Activated CD8-positive, alpha-beta memory T cell treated with anti-CD3 and anti-CD28 coated beads for 36 hours (primary cell): ENCODE results near the gene DNASE2B. TPM values are rescaled to one million over a fixed set of nuclear protein-coding genes. Genes with fewer than 3 reads are reported as not detected.
"Not testable (repeated sequence)": the region's sequence is repeated elsewhere in the genome, so short reads cannot be mapped to it uniquely, and the experiment has no call there.

Experiments
- CTCF ChIA-PET: fragments of 350-600 bp; sonication (Branson Sonifier 250); formaldehyde crosslinking; loops from one replicate; lab custom pipeline; 2021; ENCODE audit warnings: antibody characterized with exemption; lab: Charles Lee
- POLR2A ChIA-PET: fragments of 350-600 bp; sonication (Branson Sonifier 250); formaldehyde crosslinking; loops from one replicate; lab custom pipeline; 2021; ENCODE audit warnings: antibody characterized with exemption; lab: Charles Lee
- total RNA-seq, 2 experiments: library from RNA; stranded (reverse); gene quantifications; one replicate each; pipeline ENCODE4 v1.2.3, GENCODE V29; 2021

DNASE2B gene
- total RNA-seq, 2 experiments from 2014 or later, result not detected

DNA sequence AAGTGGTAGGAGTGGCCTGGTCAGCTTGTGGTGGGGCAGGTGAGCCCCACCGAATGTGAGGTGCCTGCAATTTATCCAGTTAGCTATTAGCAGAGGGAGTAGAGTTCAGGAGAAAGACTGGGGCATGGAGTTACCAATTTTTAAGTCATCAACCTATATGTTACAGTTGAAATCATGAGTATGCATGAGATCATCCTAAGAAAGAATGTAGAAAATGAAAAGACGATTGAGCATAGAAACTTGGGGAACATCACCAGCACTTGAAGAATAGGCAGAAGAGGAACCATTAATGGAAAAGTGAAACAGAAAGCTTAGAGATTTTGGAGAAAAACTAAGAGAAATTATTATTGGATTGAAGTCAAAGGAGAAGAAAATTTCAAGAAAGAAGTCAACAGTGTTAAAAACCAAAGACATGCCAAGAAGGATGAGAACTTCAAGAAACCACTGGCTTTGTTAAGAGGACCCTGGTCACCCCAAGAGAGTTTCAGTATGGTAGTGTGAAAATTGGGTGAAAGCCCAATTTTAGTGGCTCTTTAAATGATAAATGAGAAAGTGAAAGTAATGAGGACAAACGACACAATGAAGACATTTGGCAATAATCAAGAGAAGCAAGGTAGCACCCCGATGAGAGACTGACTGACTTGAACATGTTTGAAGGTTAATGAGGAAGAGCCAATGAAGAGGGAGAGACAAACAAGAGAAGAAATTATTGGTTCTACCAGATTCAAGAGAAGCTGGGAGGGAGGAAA, 36.7 kb downstream of the DNASE2B start:
- ChIA-PET CTCF (interaction anchor here (0.7 to 2.9 kb wide), 9 partner anchors 25 to 463 kb away, joined by 3 to 23 read pairs (median 3); no protein-coding TSS in a partner anchor), POLR2A (interaction anchor here (0.7 kb wide), 1 partner anchor 977 kb away, joined by 4 read pairs; no protein-coding TSS in a partner anchor)

DNA sequence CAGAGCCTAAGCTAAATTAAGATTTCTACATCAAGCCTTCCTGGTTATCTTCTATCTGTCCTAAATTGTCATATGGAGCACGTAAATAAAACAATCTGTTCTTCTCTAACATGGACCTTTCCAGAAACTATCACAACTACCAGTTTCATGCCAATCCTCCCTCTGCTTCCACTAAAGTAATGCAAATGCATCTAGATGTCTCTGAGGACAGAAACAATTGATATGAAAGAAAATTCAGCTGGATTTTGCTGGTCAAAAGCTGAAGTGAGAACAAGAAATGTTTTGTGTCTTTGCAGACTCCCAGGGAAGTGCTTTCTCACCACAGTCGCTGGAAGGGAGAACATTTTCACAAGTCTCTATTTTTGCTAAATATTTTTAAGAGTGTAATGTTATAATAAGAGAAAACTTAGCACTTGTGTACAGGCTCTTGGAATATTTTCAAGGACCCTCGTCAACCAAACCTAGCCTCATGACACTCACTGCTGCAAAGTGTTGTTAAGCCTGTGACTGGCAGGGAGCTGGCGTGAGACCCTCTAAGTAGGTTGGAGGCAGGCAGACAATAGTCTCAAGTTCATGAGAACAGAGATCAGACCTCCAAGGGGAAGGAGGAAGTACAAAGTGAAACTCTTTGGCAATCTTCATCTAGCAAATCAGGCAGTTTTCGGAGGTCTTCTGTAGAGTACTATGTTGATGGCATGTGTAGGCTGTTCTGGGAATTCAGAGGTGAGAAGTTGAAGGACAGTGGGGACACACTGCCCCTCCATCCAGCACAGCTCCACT, 38.8 kb downstream of the DNASE2B start:
- CTCF ChIA-PET, result interaction anchor here (2.6 kb wide), 1 partner anchor 335 kb away, joined by 10 read pairs; no protein-coding TSS in a partner anchor

DNA sequence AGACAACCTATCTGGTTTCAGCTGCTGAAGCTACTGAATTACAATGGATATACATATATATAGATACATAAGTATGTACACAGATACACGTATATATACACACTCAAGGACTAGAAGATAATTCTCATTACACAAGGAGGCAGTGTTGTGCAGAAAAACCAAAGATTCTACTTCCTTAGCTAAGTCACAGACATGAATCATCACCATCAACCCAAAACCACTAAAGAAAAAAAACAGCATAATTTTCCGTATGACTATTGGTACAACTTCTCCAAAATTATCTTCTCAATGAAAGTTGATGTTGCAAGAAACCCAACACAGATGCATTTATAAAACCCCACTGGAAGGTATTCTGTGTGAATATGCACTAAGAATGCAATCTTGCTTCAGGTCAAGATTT, 44.0 kb downstream of the DNASE2B start:
- ChIA-PET CTCF (interaction anchor here (0.6 to 2.0 kb wide), 19 partner anchors 14 to 340 kb away, joined by 3 to 13 read pairs (median 4); partner anchors contain the start of genes GNG5 and SPATA1), POLR2A (interaction anchor here (0.5 to 2.1 kb wide), 2 partner anchors 44 to 131 kb away, joined by 3 to 6 read pairs; partner anchors contain the start of gene CTBS)

More for the DNA sequence above, 38.8 kb downstream of the DNASE2B start:
- POLR2A ChIA-PET, result no interaction called here

DNA sequence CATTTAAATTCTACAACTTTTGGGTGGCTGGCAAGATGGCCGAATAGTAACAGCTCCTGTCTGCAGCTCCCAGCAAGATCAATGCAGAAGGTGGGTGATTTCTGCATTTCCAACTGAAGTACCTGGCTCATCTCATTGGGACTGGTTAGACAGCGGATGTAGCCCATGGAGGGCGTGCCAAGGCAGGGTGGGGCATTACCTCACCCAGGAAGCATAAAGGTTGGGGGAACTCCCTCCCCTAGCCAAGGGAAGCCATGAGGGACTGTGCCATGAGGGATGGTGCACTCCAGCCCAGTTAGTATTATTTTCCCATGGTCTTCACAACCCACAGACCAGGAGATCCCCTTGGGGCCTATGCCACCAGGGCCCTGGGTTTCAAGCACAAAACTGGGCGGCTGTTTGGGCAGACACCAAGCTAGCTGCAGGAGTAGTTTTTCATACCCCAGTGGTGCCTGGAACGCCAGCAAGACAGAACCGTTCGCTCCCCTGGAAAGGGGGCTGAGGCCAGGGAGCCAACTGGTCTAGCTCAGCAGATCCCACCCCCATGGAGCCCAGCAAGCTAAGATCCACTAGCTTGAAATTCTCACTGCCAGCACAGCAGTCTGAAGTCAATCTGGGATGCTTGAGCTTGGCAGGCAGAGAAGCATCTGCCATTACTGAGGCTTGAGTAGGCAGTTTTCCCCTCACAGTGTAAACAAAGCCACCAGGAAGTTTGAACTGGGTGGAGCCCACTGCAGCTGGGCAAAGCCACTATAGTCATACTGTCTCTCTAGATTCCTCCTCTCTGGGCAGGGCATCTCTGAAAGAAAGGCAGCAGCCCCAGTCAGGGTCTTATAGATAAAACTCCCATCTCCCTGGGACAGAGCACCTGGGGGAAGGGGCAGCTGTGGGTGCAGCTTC, 44.7 kb downstream of the DNASE2B start:
- POLR2A ChIA-PET, result interaction anchor here (2.1 kb wide), 1 partner anchor 131 kb away, joined by 6 read pairs; the partner anchor contains the start of gene CTBS
- CTCF ChIA-PET, result interaction anchor here (0.7 to 2.0 kb wide), 17 partner anchors 20 to 339 kb away, joined by 3 to 13 read pairs (median 4); partner anchors contain the start of genes GNG5 and SPATA1

DNA sequence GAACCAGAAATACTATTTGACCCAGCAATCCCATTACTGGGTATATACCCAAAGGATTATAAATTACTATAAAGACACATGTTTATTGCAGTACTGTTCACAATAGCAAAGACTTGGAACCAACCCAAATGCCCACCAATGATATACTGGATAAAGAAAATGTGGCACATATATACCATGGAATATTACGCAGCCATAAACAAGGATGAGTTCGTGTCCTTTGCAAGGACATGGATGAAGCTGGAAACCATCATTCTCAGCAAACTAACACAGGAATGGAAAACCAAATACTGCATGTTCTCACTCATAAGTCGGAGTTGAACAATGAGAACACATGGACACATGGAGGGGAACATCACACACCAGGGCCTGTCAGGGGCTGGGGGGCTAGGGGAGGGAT, 50.4 kb downstream of the DNASE2B start:
- POLR2A ChIA-PET, CTCF ChIA-PET: not testable (repeated sequence)

DNA sequence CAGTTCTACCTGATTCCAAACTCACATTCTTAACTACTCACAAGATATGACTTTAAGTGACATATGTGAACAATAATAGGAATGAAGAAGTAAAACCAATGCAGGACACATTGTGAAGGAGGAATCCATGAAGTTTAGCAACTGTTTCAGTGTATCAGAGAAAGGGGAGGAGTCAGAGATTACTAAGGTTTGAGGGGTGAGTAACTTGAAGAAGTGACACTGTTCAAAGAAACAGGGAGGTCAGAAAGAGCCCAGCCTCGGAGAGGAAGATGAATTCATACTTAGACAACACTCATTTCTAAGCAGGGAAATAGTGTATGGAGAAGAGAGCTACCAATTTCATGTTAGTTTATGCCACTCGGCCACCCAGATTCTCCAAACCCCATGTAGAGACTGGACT, 52.6 kb downstream of the DNASE2B start:
- ChIA-PET CTCF (interaction anchor here (1.3 kb wide), 1 partner anchor 321 kb away, joined by 3 read pairs; no protein-coding TSS in a partner anchor), POLR2A (no interaction called here)

DNA sequence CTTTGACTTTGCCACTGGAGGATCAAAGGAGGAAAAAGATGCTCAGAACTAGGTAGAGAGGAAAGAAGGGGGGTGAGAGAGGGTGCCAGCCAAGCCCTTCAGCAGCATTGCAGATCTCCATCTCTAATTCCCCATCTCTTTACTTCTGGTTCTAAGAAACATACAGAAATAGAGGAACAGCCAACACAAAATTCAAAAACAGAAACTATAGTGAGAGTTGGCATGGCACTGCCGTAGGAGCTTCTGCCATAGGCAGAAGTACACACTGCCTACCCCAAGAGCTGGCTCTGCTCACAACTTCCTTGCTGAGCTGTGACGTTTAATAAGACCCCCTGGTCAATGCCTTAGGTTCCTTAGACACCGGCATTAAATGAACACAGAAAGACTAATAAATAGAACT, 54.2 kb downstream of the DNASE2B start:
- POLR2A ChIA-PET, result no interaction called here

DNA sequence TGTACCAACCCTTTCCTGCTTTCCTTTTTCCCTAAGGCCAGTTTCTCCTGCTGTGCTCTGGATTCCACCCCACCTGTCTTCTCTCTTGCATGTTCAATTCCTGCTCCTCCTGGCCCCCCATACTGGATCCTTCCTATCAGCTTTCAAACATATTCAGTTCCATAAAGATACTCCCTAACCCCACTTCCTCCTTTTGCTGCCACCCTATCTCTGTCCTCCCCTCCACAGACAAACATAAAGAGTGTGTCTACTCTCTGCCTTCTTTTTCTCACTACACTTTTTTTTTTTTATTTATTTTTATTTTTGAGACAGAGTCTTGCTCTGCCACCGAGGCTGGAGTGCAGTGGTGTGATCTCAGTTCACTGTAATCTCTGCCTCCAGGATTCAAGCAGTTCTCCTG, 63.8 kb downstream of the DNASE2B start:
- CTCF ChIA-PET, result no interaction called here
- POLR2A ChIA-PET, result no interaction called here

More for the DNA sequence above, 54.2 kb downstream of the DNASE2B start:
- CTCF ChIA-PET, result no interaction called here

Other genes starting within 250 kb of the DNASE2B start
- gene SAMD13, start 96.8 kb upstream of the DNASE2B start, total RNA-seq, result under 1 TPM; 0.59 to 0.80 TPM
- gene RPF1, start 80.8 kb downstream of the DNASE2B start, total RNA-seq, result 10 to 100 TPM; 60.2 to 62.4 TPM
- gene SPATA1, start 107.9 kb downstream of the DNASE2B start, total RNA-seq, result under 1 TPM; 0.71 to 0.95 TPM
- 100 to 1,000 TPM; 120 to 128 TPM for gene GNG5, start 108.1 kb downstream of the DNASE2B start, total RNA-seq
- gene CTBS, start 176.0 kb downstream of the DNASE2B start, total RNA-seq, result 1 to 10 TPM; 8.3 to 8.5 TPM